HG02610 (cell line): ENCODE data around the gene NT5M.
"Not testable (repeated sequence)": the region's sequence is repeated elsewhere in the genome, so short reads cannot be mapped to it uniquely, and the experiment has no call there.

Experiments
- ATAC-seq: cut with Tn5 transposase; IDR thresholded peaks from one replicate; pipeline ENCODE4 v1.9.1; 2021; ENCODE audit warnings: mild to moderate bottlenecking, moderate library complexity; ENCODE audit not compliant: unreplicated experiment

NT5M gene

GRCh38 chr17:17303010-17303846 is at the start of gene NT5M:
Gene NT5M, plus strand, starts transcription at chr17:17303373. Its CDS starts 178 bp downstream, at chr17:17303551.
- ATAC-seq = peak; percentile 55

GRCh38 chr17:17253406-17253805 is 49.8 kb upstream of the NT5M start:
- ATAC-seq = no peak

GRCh38 chr17:17254036-17254435 is 49.1 kb upstream of the NT5M start:
- no peak for ATAC-seq

GRCh38 chr17:17255689-17256088 is 47.5 kb upstream of the NT5M start:
- ATAC-seq = not testable (repeated sequence)

GRCh38 chr17:17256316-17256715 is 46.9 kb upstream of the NT5M start:
- ATAC-seq = no peak

- ATAC-seq = no peak
Observed at GRCh38 chr17:17258011-17258410, 45.2 kb upstream of the NT5M start.

GRCh38 chr17:17258998-17259397 is 44.2 kb upstream of the NT5M start:
- ATAC-seq = no peak

- no peak for ATAC-seq
Observed at GRCh38 chr17:17264430-17264829, 38.7 kb upstream of the NT5M start.

- ATAC-seq = no peak
Observed at GRCh38 chr17:17269926-17270773, 33.0 kb upstream of the NT5M start.

GRCh38 chr17:17275971-17276370 is 27.2 kb upstream of the NT5M start:
- no peak for ATAC-seq

GRCh38 chr17:17277431-17277830 is 25.7 kb upstream of the NT5M start:
- ATAC-seq = not testable (repeated sequence)

- no peak for ATAC-seq
Observed at GRCh38 chr17:17279316-17279715, 23.9 kb upstream of the NT5M start.

- ATAC-seq = peak; percentile 88
Observed at GRCh38 chr17:17280613-17281549, 22.3 kb upstream of the NT5M start, which contains the start of gene COPS3. Gene COPS3, minus strand, starts transcription at chr17:17281246. Its CDS starts 60 bp downstream, at chr17:17281186.

- ATAC-seq = no peak
Observed at GRCh38 chr17:17285951-17286350, 17.2 kb upstream of the NT5M start.

- no peak for ATAC-seq
Observed at GRCh38 chr17:17289086-17289485, 14.1 kb upstream of the NT5M start.

GRCh38 chr17:17289701-17290100 is 13.5 kb upstream of the NT5M start:
- ATAC-seq = no peak

- ATAC-seq = no peak
Observed at GRCh38 chr17:17295141-17295540, 8.0 kb upstream of the NT5M start.

- no peak for ATAC-seq
Observed at GRCh38 chr17:17297217-17297616, 6.0 kb upstream of the NT5M start.

GRCh38 chr17:17298108-17298507 is 5.1 kb upstream of the NT5M start:
- no peak for ATAC-seq
